ENCODE measurements around the gene CHD6.

CHD6 gene

DNA sequence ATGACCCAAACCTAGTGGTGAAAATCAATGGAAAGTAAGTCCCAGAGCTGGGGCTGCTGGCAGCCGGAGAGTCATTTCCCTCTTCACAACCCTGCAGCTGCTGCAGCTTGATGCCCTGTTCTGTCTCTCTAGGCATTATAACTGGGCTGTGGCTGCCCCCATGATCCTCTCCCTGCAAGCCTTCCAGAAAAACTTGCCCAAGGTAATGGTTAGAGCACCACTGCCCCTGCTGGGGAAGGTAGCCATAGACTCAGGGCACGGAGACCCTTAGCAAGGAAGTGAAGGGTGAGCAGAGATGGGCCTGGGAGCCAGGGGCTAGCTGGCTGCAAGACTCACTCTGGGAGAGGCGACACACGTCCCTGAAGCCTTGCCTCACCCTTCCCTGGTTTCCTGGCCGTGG is 265.5 kb downstream of the CHD6 start:
- Mint-ChIP-seq H3K27me3 (peaks cover 18% of the 10 kb centered on the region), H3K27ac (ENCODE audit: low read depth) (no peak overlapping the region), H3K4me1 (no peaks in the 10 kb centered on the region), H3K9me3 (no peaks in the 10 kb centered on the region), H3K36me3 (ENCODE audit: insufficient read depth) (no peaks in the 10 kb centered on the region), H3K4me3 (no peak overlapping the region)
- DNase-seq (ENCODE audit: low spot score in 2 of 2) = no peak
- no peak for ATAC-seq (replicated peaks; ENCODE audit: extremely low read depth, poor library complexity, severe bottlenecking)

DNA sequence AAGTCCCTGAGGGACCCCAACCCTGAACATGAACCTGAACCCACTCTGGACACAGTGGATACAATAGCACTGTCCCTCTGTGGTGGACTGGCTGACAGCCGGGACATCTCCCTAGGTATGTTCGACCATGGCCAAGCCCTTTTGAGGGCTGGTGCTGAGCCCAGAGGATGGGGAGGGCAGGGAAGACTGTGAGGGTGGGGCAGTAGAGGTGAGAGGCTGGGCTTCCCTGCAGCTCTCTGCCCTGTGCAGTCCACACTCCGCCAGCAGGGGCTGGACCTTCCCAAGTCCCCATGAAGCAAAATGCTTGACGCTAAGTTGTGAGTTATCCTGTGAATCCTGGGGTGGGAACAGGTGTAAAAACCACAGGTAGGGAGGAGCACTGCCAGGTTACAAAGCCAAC is 266.1 kb downstream of the CHD6 start:
- H3K36me3 Mint-ChIP-seq (ENCODE audit: insufficient read depth) = no peaks in the 10 kb centered on the region
- no peak overlapping the region for H3K27ac Mint-ChIP-seq (ENCODE audit: low read depth)
- H3K4me3 Mint-ChIP-seq = no peak overlapping the region
- ATAC-seq (replicated peaks; ENCODE audit: extremely low read depth, poor library complexity, severe bottlenecking) (no peak), DNase-seq (ENCODE audit: low spot score in 2 of 2) (no peak)
- peaks cover 18% of the 10 kb centered on the region for H3K27me3 Mint-ChIP-seq
- no peaks in the 10 kb centered on the region for H3K4me1 Mint-ChIP-seq
- no peaks in the 10 kb centered on the region for H3K9me3 Mint-ChIP-seq
